H7 (cell line): Measurements from ENCODE around the gene MKLN1. TPM values are rescaled to one million over a fixed set of nuclear protein-coding genes. Genes with fewer than 3 reads are reported as not detected.

ENCODE experiments used
- DNase-seq: peaks from one replicate; pipeline ENCODE4 v3.0.0; 2012
- H3K27me3 ChIP-seq: 2 replicates; pipeline ENCODE4 v1.6.0; 2011; ENCODE audit warnings: mild to moderate bottlenecking, low read length; ENCODE audit not compliant: control insufficient read depth, insufficient read depth
- H3K36me3 ChIP-seq: replicated peaks from 2 replicates; pipeline ENCODE4 v1.5.1; 2011; ENCODE audit warnings: low read length; ENCODE audit not compliant: control insufficient read depth, insufficient read depth
- H3K4me3 ChIP-seq: 2 replicates; pipeline ENCODE4 v1.5.1; 2011; ENCODE audit warnings: low read depth, mild to moderate bottlenecking, control low read depth, low read length, moderate library complexity; ENCODE audit not compliant: insufficient read depth
- total RNA-seq: library from RNA; depleted of rRNA; stranded (reverse); fragments of >200 nt; shearing (Covaris generic); gene quantifications from 2 replicates; pipeline ENCODE4 v1.2.3, GENCODE V29; 2014

Gene MKLN1
- total RNA-seq, 1 experiment from 2014 or later = 22.9 TPM

DNA sequence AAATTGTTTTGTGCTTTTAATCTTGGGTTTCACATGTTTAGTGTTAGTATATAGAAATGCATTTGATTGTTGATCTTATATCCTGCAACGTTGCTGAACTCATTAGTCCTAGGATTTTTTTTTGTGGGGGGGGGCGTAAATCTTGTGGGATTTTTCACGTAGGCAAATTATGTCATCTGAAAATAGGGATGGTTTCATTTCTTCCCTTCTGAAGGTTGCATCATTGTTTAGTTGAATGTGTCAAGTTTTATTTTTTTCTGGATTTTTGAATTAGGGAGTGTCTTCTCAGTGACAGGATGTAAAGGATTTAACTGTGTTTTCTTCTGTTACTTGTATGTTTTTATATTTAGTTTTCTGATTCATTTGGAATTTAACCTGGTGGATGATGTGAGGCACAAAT lies 26.7 kb downstream of the MKLN1 start:
- Histone ChIP-seq H3K27me3 (no peaks in the 10 kb centered on the region), H3K4me3 (no peak overlapping the region), H3K36me3 (no peaks in the 10 kb centered on the region)
- no peak for DNase-seq

DNA sequence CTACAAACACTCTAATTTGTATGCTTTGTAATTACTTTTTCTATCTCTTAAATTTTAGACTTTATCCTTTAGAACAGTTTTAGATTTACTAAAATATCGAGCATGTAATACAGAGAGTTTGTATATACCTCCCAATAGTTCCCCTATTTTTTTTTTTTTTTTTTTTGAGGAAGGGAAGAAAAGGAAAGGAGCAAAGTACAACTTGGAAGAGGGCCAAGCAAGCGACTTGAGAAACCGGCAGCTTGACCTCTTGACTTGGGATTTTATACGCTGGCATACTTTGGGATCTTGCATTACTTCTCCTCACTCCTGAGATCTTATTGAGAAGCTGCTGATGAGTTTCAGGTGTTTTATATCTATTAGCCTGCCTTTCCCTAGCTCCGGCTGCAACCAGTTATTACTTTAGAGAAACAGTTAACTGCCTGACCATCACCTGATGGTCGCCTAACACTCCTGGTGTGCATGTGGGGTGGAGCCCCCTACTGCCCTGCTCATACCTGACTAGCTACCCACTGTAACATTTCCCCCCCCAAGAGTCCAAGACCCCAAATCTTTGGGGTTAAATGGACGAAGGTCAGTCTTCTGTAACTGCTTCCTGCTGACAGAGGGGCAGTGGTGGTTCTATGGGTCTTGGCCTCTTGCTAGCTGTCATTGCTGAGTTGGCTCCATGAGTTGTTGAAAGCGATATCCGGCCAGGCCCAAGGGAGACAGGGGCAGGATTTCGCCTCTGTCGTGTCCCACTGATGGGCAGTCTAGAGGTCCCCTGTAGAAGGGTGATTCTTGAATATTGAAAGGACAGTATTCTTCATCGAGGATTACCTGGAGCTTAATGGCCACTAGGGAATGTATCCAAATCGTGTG lies 28.5 kb downstream of the MKLN1 start:
- no peak for DNase-seq
- H3K27me3 ChIP-seq = no peaks in the 10 kb centered on the region
- no peak overlapping the region for H3K4me3 ChIP-seq
- no peaks in the 10 kb centered on the region for H3K36me3 ChIP-seq

DNA sequence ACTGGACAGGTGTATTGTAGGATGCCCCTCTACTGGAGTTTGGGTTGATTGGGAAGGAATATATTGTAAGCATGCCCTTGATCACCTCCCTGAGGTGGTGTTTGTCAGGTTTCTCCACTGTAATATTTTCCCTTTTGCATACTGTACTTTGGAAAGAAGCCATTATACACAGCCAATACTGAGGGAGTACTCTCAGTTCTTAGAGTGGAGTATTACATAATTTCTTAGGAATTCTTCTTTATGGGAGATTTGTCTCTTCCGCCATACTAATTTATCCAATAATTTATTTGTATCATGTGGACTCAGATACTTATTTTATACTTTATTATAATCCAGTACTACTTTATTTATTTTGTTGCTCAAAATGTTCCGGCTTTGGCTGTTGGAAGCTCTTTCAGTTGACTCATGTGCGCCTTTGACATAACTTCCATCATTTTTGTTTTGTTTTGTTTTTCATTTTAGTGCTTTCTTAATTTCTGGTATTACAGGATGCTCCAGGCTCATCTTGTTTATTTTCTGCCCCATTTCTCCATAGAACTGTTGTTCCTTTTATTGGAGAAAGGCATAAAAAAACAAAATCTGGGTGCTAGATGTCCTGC lies 29.7 kb downstream of the MKLN1 start:
- DNase-seq = no peak
- no peaks in the 10 kb centered on the region for H3K36me3 ChIP-seq
- no peak overlapping the region for H3K4me3 ChIP-seq
- H3K27me3 ChIP-seq = no peaks in the 10 kb centered on the region

DNA sequence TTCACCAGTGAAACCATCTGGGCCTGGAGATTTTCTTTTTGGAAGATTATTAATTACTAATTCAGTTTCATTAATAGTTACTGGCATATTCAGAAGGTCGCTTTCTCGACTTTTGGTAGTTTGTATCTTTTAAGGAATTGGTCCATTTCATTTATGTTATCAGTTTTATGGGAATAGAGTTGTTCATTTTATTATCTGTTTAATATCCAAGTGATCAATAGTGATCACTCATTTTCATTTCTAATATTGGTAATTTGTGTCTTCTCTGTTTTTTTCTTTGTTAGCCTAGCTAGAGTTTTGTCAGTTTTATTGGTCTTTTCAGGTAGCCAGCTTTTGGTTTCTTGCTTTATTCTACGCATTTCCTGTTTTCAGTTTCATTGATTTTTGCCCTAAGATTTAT lies 31.0 kb downstream of the MKLN1 start:
- Histone ChIP-seq H3K36me3 (no peaks in the 10 kb centered on the region), H3K4me3 (no peak overlapping the region), H3K27me3 (no peaks in the 10 kb centered on the region)
- DNase-seq = no peak

DNA sequence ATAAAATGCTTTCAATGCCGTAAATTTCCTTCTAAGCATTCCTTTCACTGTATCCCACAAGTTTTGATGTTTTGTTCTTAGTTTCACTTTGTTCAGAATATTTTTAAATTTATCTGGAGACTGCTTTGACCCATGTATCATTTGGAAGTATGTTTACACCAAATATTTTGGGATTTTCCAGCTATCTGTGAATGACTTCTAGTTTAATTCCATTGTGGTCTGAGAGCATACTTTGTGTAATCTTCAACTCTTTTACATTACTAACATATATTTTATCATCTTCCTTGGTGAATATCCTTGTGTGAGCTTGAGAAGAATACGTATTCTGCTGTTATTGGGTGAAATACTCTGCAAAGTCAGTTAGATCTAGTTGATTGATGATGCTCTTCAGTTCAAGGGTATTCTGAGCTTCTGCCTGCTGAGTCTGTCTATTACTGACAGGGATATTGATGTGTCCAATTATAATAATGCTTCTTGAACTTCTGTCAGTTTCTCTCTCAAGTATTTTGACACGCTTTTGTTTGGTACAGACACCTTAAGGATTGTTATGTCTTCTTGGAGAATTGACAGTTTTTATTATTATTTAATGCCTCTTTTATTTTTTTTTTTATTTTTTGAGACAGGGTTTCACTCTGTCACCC lies 31.6 kb downstream of the MKLN1 start:
- H3K36me3 ChIP-seq = no peaks in the 10 kb centered on the region
- H3K4me3 ChIP-seq = no peak overlapping the region
- DNase-seq = no peak
- H3K27me3 ChIP-seq = no peaks in the 10 kb centered on the region

DNA sequence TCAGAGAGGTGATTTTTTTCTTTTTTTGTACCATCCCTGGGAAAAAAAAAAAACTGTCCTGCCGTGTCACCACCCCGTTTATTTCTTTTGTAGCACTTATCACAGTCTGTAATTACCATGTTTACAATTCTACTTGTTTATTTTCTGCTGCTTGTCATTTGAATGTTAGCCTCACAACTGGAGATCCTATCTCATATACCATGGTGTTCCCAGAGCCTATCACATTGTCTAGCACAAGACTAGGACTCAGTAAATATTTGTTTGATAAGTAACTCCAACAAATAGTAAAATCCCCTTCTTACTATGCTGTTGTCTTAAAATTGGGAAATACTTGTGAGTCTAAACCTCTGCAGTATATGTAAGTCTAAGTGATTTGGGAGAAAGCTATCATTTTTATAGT lies 36.0 kb downstream of the MKLN1 start:
- no peaks in the 10 kb centered on the region for H3K27me3 ChIP-seq
- H3K4me3 ChIP-seq = no peak overlapping the region
- no peak for DNase-seq
- H3K36me3 ChIP-seq = no peaks in the 10 kb centered on the region

DNA sequence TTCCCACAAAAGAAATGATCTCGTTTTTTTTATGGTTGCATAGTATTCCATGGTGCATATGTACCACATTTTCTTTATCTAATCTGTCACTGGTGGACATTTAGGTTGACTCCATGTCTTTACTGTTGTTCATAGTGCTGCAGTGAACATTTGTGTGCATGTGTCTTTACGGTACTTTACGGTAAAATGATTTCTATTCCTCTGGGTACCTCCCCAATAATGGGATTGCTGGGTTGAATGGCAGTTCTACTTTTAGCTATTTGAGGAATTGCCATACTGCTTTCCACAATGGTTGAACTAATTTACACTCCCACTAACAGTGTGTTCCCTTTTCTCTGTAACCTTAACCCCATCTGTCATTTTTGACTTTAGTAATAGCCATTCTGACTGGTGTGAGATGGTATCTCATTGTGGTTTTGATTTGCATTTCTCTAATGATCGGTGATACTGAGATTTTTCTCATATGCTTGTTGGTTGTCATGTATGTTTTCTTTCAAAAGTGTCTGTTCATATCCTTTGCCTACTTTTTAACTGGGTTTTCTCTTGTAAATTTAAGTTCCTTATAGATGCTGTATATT lies 37.2 kb downstream of the MKLN1 start:
- Histone ChIP-seq H3K36me3 (no peaks in the 10 kb centered on the region), H3K4me3 (no peak overlapping the region), H3K27me3 (no peaks in the 10 kb centered on the region)
- DNase-seq = no peak

DNA sequence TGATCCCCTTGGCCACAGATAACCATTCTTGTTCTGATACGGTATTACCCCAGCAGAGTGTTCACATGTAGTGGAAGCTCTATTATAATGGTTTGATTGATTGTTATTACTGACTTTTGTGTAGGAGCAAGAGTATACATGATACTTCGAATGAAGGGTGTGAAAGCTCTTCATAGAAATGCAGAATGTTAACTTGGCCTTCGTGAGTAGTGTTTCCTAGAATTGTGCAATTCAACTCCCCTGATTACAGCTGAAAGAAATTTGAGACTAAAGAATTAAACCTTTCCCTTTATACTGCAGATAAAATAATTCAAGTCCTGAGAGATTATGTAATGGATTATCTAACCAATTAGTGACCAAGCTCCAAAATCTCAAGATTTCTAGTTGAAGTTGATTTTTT lies 38.2 kb downstream of the MKLN1 start:
- Histone ChIP-seq H3K36me3 (no peaks in the 10 kb centered on the region), H3K4me3 (no peak overlapping the region), H3K27me3 (no peaks in the 10 kb centered on the region)
- DNase-seq = no peak

DNA sequence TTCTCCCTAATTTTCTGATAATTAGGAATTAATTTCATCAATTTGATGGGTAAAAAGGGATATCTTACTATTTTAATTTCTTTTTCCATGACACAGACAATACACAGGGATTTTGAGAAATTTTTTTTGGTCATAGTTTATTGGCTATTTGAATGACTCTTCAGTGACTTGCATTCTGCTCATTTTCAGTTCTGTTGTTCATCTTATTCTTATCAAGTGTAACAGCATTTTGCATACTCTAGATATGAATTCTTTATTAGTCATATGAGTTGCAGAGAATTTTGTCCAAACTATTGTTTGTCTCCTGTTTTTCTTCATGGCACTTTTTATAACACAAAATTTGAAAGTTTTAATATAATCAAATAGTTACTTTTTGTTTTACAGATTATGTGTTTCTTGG lies 41.7 kb downstream of the MKLN1 start:
- Histone ChIP-seq H3K36me3 (no peaks in the 10 kb centered on the region), H3K27me3 (no peaks in the 10 kb centered on the region), H3K4me3 (no peak overlapping the region)
- DNase-seq = no peak

DNA sequence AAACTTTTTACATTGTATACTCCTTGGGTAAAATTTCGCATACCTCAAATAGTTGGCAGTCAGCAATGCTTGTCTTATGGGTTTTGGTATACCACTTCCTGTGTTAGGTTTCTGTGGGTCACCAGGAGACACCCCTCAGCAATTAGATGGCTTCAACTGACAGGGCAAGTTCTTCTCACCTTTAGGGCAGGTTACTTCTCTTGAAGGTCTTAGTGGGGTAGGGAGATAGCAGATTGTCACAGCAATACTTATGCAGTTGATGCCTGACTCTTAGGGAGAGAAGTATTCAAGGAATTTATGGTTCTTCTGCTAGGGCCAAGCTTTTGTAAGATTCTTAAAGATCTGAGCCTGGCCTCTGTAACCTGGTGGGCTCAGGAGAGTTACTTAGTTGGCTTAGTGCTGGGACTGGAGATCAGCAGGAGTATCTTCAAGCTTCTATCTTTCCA lies 42.9 kb downstream of the MKLN1 start:
- no peaks in the 10 kb centered on the region for H3K27me3 ChIP-seq
- no peak overlapping the region for H3K4me3 ChIP-seq
- no peaks in the 10 kb centered on the region for H3K36me3 ChIP-seq
- no peak for DNase-seq

DNA sequence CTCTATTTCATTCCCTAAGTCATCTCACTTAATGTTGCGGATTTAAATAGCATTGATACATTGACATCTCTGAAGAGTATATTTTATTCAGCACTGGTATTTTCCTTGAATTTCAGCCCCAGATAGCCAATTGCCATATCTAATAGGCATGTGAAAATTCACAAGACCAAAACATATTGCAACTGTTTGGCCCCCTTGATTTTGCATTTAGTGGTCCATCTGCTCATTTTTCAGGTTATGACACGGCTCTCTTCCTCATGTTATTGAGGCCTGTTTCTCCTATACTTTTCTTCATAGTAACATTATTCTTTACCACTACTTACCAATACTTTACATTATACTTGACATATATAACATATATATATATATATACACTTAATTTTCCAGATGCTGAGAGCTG lies 43.7 kb downstream of the MKLN1 start:
- H3K4me3 ChIP-seq = no peak overlapping the region
- no peak for DNase-seq
- no peaks in the 10 kb centered on the region for H3K36me3 ChIP-seq
- H3K27me3 ChIP-seq = no peaks in the 10 kb centered on the region

DNA sequence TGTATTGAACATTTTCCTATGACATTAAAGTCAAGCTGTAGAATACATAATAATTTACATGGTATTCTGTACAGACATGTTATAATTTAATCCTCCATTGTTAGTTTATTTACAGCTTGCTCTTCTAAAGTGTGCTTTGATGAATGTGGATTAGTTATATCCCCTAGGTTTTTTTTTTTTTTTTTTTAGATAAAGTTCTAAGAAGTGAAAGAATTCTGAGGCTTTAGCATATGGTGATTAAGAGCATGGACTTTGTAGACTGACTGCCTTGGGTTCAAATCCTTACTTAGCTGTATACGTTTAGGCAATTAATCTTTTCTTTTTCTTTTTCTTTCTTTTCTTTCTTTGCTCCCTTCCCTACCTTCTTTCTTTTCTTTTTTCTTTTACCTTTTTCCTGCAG lies 44.9 kb downstream of the MKLN1 start:
- Histone ChIP-seq H3K36me3 (no peaks in the 10 kb centered on the region), H3K27me3 (no peaks in the 10 kb centered on the region), H3K4me3 (no peak overlapping the region)
- no peak for DNase-seq

DNA sequence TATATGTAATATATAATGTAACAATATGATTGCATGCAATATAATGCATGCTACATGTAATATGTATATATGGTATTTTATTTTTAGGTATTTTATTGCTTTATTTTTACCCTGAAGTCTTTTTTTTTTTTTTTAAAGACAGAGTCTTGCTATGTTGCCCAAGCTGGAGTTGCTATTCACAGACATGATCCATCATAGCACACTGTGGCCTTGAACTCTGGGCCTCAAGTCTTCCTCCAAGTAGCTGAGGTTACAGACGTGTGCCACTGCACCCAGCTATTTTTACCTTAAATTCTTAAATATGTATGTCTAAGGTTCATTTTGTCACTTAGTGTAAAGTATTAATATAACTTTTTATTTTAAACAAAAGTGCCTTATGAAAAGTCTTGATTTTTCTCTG lies 47.1 kb downstream of the MKLN1 start:
- Histone ChIP-seq H3K27me3 (no peaks in the 10 kb centered on the region), H3K36me3 (no peaks in the 10 kb centered on the region), H3K4me3 (no peak overlapping the region)
- no peak for DNase-seq

DNA sequence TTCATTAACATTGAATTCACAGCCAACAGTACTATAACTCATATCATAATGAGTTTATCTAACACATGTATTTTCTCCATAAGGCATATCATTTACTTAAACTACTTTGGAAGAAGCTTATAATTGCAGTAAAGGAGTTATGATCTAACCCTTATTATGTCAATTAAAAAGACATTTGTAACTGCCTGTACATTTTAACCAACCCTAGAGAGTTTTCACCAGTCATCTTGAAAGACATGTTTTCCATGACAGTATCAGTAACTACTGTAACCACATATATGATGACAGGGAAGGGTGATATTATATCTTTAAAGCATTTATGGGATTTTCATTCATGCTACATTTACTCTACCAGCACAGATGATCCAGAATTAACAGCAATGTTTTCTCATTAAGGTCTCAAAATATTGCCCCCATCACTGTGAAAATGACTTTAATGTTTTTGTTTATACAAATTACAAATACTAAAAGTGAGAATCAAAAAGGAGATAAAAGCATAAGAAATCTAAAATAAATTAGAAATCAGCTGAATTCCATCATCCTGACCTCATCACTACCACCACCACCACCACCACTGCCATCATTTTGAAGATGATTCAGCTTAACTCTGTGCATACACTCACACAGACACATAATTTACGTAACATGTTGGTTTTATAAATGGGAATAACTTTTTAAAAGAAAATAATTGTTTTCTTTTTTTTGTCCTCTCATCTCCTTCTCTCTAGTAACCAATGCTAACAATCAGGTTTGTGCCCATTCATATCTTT lies 53.6 kb downstream of the MKLN1 start:
- Histone ChIP-seq H3K27me3 (no peaks in the 10 kb centered on the region), H3K36me3 (no peaks in the 10 kb centered on the region), H3K4me3 (no peak overlapping the region)
- no peak for DNase-seq
